Neural crest cell (in vitro differentiated cells): ENCODE data around the gene MAGI2. TPM values are rescaled to one million over a fixed set of nuclear protein-coding genes. Genes with fewer than 3 reads are reported as not detected.
"Not testable (repeated sequence)": the region's sequence is repeated elsewhere in the genome, so short reads cannot be mapped to it uniquely, and the experiment has no call there.

Source experiments
- DNase-seq: peaks from one replicate; pipeline ENCODE4 v3.0.0; 2021; ENCODE audit warnings: low read depth, mixed read lengths, low spot score
- H3K27ac Mint-ChIP-seq: one replicate; pipeline ENCODE4 v1.8.0; 2021; ENCODE audit warnings: mild to moderate bottlenecking, mixed read lengths; ENCODE audit not compliant: unreplicated experiment
- H3K27me3 Mint-ChIP-seq: 2 replicates; pipeline ENCODE4 v1.8.0; 2021; ENCODE audit warnings: low read depth, mild to moderate bottlenecking, mixed read lengths
- H3K36me3 Mint-ChIP-seq: 2 replicates; pipeline ENCODE4 v1.8.0; 2021; ENCODE audit warnings: low read depth, mild to moderate bottlenecking, mixed read lengths
- H3K4me1 Mint-ChIP-seq: 2 replicates; pipeline ENCODE4 v1.8.0; 2021; ENCODE audit warnings: mixed read lengths
- H3K4me3 Mint-ChIP-seq: one replicate; pipeline ENCODE4 v1.8.0; 2021; ENCODE audit warnings: mild to moderate bottlenecking, mixed read lengths
- H3K9me3 Mint-ChIP-seq: 2 replicates; pipeline ENCODE4 v1.8.0; 2021; ENCODE audit warnings: mixed read lengths
- CTCF ChIP-seq: fragments of 200-600 bp; sonication (generic); conservative IDR thresholded peaks from 2 replicates; pipeline ENCODE4 v1.5.0; 2021; ENCODE audit warnings: antibody characterized with exemption, mild to moderate bottlenecking
- total RNA-seq: library from RNA; stranded (reverse); gene quantifications from 2 replicates; pipeline ENCODE4 v1.2.1, GENCODE V29; 2021

The MAGI2 gene
- total RNA-seq, 1 donor from 2014 or later = 10.0 TPM

GRCh38 chr7:78326876-78327275 lies 1126.6 kb downstream of the MAGI2 start:
- no peaks in the 10 kb centered on the region for H3K4me1 Mint-ChIP-seq
- DNase-seq = no peak
- H3K4me3 Mint-ChIP-seq = no peak overlapping the region
- H3K9me3 Mint-ChIP-seq = no peaks in the 10 kb centered on the region
- H3K27me3 Mint-ChIP-seq = no peaks in the 10 kb centered on the region
- peaks cover 5% of the 10 kb centered on the region for H3K36me3 Mint-ChIP-seq
- no peak overlapping the region for H3K27ac Mint-ChIP-seq
- no peak for TF ChIP-seq CTCF

- no peaks in the 10 kb centered on the region for H3K4me1 Mint-ChIP-seq
Measured at GRCh38 chr7:78326189-78326588, 1127.3 kb downstream of the MAGI2 start.

DNA sequence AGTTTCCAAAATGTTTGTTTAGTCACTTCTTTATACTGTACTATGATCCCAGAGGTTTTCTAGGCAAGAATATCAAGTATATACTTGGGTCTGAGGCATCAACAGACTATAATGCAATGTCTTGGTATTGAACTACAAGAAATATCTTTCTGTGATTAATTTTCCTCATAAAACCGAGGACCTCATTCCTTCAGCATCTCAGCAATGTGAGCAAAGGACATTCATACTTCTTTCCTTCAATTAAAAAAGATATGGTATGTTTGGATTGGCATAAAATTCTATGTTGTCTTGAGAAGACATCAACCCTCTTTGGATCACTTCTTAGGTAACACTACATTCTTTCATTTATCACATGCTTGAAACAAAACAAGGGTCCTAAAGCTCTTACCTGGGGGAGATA lies 1130.3 kb downstream of the MAGI2 start:
- no peaks in the 10 kb centered on the region for H3K27me3 Mint-ChIP-seq
- no peaks in the 10 kb centered on the region for H3K9me3 Mint-ChIP-seq
- no peak for DNase-seq
- TF ChIP-seq CTCF = no peak
- H3K4me1 Mint-ChIP-seq = no peaks in the 10 kb centered on the region
- no peak overlapping the region for H3K4me3 Mint-ChIP-seq
- H3K27ac Mint-ChIP-seq = no peak overlapping the region
- peaks cover 6% of the 10 kb centered on the region for H3K36me3 Mint-ChIP-seq

More at GRCh38 chr7:78326189-78326588, 1127.3 kb downstream of the MAGI2 start:
- no peak for DNase-seq
- H3K27me3 Mint-ChIP-seq = no peaks in the 10 kb centered on the region
- H3K4me3 Mint-ChIP-seq = no peak overlapping the region
- H3K27ac Mint-ChIP-seq = no peak overlapping the region
- H3K9me3 Mint-ChIP-seq = no peaks in the 10 kb centered on the region
- peaks cover 5% of the 10 kb centered on the region for H3K36me3 Mint-ChIP-seq
- no peak for TF ChIP-seq CTCF

DNA sequence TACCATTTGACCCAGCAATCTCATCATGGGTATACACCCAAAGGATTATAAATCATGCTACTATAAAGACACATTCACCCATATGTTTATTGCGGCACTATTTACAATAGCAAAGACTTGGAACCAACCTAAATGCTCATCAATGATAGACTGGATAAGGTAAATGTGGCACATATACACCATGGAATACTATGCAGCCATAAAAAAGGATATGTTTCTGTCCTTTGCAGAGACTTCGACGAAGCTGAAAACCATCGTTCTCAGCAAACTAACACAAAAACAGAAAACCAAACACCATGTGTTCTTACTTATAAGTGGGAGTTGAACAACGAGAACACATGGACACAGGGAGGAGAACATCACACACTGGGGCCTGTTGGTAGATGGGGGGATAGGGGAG lies 1131.2 kb downstream of the MAGI2 start:
- not testable (repeated sequence) for H3K27me3 Mint-ChIP-seq, H3K27ac Mint-ChIP-seq, H3K36me3 Mint-ChIP-seq, H3K4me1 Mint-ChIP-seq, H3K4me3 Mint-ChIP-seq, H3K9me3 Mint-ChIP-seq, DNase-seq

- H3K4me3 Mint-ChIP-seq = no peak overlapping the region
- no peak for DNase-seq
- H3K4me1 Mint-ChIP-seq = no peaks in the 10 kb centered on the region
- H3K36me3 Mint-ChIP-seq = peaks cover 5% of the 10 kb centered on the region
- no peak for TF ChIP-seq CTCF
- no peaks in the 10 kb centered on the region for H3K27me3 Mint-ChIP-seq
- H3K9me3 Mint-ChIP-seq = no peaks in the 10 kb centered on the region
- H3K27ac Mint-ChIP-seq = no peak overlapping the region
Measured at GRCh38 chr7:78317371-78317770, 1136.1 kb downstream of the MAGI2 start.

DNA sequence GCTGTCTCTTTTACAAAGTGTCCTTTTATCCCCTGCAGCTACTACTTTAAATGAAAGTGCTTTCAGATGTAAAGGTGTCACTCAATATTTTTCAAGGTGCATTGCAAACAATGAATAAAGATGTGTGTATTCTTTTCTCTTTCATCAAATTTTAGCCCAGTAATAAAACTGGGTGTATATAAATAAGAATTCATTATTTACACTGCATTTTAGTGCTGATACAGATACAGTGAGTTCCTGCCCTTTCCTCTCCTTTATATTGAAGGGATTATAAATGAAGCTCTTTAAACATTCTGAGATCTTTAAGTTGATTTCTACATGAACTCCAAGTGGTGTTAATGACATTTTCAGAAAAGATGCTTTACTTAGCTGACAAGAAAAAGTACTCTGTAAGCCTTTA lies 1137.4 kb downstream of the MAGI2 start:
- peaks cover 4% of the 10 kb centered on the region for H3K36me3 Mint-ChIP-seq
- no peaks in the 10 kb centered on the region for H3K9me3 Mint-ChIP-seq
- no peaks in the 10 kb centered on the region for H3K27me3 Mint-ChIP-seq
- no peak overlapping the region for H3K4me3 Mint-ChIP-seq
- no peak overlapping the region for H3K27ac Mint-ChIP-seq
- no peak for DNase-seq
- TF ChIP-seq CTCF = no peak
- H3K4me1 Mint-ChIP-seq = no peaks in the 10 kb centered on the region
